Mesothelial cell of epicardium (in vitro differentiated cells): ENCODE results near the gene MYRIP. TPM values are rescaled to one million over a fixed set of nuclear protein-coding genes. Genes with fewer than 3 reads are reported as not detected.

Source experiments
- DNase-seq, 2 experiments: peaks; one replicate each; pipeline ENCODE4 v3.0.0; 2021; ENCODE audit warnings: low spot score in 2 of 2; ENCODE audit not compliant: unreplicated experiment in 2 of 2
- H3K27ac Mint-ChIP-seq: 2 replicates; pipeline ENCODE4 v1.8.0; 2021; ENCODE audit warnings: mixed read lengths
- H3K27me3 Mint-ChIP-seq: 2 replicates; pipeline ENCODE4 v1.8.0; 2021; ENCODE audit warnings: low read depth, mixed read lengths
- H3K36me3 Mint-ChIP-seq: 2 replicates; pipeline ENCODE4 v1.8.0; 2021; ENCODE audit warnings: mixed read lengths
- H3K4me1 Mint-ChIP-seq: 2 replicates; pipeline ENCODE4 v1.8.0; 2021; ENCODE audit warnings: mixed read lengths
- H3K4me3 Mint-ChIP-seq: 2 replicates; pipeline ENCODE4 v1.8.0; 2021; ENCODE audit warnings: mild to moderate bottlenecking, moderate library complexity, mixed read lengths
- H3K9me3 Mint-ChIP-seq: 2 replicates; pipeline ENCODE4 v1.8.0; 2021; ENCODE audit warnings: mixed read lengths
- CTCF ChIP-seq: fragments of 200-600 bp; sonication (generic); IDR thresholded peaks from one replicate; pipeline ENCODE4 v1.5.0; 2021; ENCODE audit warnings: antibody characterized with exemption; ENCODE audit not compliant: unreplicated experiment
- total RNA-seq: library from RNA; stranded (reverse); gene quantifications from 3 replicates; pipeline ENCODE4 v1.2.1, GENCODE V29; 2021

Gene MYRIP
- total RNA-seq, 1 donor from 2014 or later, result 0.63 TPM

DNA sequence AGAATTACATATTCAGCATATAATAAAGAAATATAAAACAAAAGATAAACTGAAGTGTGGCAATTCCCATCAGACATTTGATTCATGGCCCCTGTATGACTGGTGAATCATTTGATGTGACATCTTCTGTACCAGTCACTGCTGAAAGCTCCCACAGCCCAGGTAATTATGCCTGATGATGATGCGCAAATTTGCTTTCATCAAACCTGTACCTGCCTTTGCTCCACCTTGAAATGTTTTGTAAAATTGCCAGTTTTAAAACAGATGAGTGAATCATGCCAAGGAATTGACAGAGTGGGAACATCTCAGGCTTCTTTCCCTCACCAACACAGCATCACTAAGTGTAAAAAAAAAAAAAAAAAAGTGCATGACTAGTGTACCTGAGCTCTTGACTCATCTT, 433.6 kb downstream of the MYRIP start:
- TF ChIP-seq CTCF, result no peak
- Mint-ChIP-seq H3K27ac (no peak overlapping the region), H3K36me3 (no peaks in the 10 kb centered on the region), H3K4me1 (peaks cover under 1% of the 10 kb centered on the region), H3K27me3 (no peaks in the 10 kb centered on the region), H3K9me3 (no peaks in the 10 kb centered on the region), H3K4me3 (no peak overlapping the region)
- DNase-seq, result no peak

GRCh38 chr3:40247714-40248454, 438.5 kb downstream of the MYRIP start:
- DNase-seq, result no peak
- H3K4me1 Mint-ChIP-seq, result no peaks in the 10 kb centered on the region
- no peaks in the 10 kb centered on the region for H3K9me3 Mint-ChIP-seq
- H3K4me3 Mint-ChIP-seq, result no peak overlapping the region
- TF ChIP-seq CTCF, result no peak
- H3K27ac Mint-ChIP-seq, result no peak overlapping the region
- H3K36me3 Mint-ChIP-seq, result no peaks in the 10 kb centered on the region
- H3K27me3 Mint-ChIP-seq, result peaks cover 15% of the 10 kb centered on the region

DNA sequence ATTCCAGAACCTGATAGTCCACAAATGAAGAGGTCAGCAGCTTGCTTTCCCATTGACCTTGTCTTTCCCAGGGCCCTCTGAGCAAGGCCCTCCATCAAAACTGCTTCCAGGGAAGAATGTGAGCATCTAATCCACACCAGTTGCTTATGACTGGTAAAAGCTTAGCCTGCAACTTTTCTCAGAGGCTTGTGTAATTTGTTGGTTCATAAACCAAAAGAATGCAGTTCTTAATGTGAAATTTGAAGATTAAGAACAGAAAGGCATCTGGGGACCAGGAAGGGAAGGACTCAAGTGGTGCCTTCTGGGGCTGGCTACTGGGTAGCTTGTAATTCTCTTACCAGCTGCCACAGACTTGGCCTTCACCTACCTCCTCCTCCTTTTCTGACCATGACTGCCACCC, 439.2 kb downstream of the MYRIP start:
- DNase-seq, result no peak
- Mint-ChIP-seq H3K4me1 (no peaks in the 10 kb centered on the region), H3K27me3 (peaks cover 15% of the 10 kb centered on the region), H3K27ac (no peak overlapping the region), H3K4me3 (no peak overlapping the region), H3K9me3 (no peaks in the 10 kb centered on the region), H3K36me3 (no peaks in the 10 kb centered on the region)
- no peak for TF ChIP-seq CTCF

DNA sequence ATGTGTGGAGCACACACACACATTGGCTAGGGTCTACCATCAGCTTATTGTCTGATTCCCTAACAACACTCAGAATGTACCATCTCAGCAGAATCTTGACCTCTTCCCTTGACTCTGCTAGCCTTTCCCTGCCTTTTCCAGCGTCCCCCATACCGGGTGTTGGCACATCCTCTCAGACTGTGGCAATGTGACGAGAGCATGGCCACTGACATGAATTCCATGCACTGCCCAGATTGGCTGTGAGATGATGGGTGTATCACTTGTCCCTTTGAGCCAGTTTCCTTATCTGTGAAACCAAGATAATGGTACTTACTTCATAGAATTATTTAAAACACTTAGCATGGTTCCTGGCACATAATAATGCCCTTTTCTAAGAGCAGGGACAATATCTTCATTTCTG, 439.8 kb downstream of the MYRIP start:
- no peaks in the 10 kb centered on the region for H3K9me3 Mint-ChIP-seq
- H3K27ac Mint-ChIP-seq, result no peak overlapping the region
- H3K4me3 Mint-ChIP-seq, result no peak overlapping the region
- H3K4me1 Mint-ChIP-seq, result no peaks in the 10 kb centered on the region
- H3K36me3 Mint-ChIP-seq, result no peaks in the 10 kb centered on the region
- H3K27me3 Mint-ChIP-seq, result peaks cover 15% of the 10 kb centered on the region
- DNase-seq, result no peak
- no peak for TF ChIP-seq CTCF

DNA sequence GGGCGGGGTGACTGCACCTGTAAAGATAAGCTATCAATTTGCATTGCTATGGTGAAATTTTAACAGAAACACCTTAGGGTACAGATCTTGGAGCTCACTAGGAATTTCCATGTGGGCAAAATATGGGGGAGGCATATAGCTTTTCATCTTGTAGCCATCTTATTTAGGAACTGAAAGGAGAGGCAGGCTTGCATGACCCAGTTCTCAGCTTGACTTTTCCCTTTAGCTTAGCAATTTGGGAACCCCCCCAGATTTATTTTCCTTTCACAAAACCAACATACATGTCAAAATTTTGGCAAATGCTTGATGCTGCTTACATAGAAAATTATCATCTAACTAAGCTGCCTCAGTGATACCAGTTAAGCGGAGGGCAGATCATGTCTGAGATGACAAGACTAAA, 445.1 kb downstream of the MYRIP start:
- no peak overlapping the region for H3K4me3 Mint-ChIP-seq
- no peaks in the 10 kb centered on the region for H3K36me3 Mint-ChIP-seq
- H3K27ac Mint-ChIP-seq, result no peak overlapping the region
- TF ChIP-seq CTCF, result no peak
- no peaks in the 10 kb centered on the region for H3K9me3 Mint-ChIP-seq
- no peaks in the 10 kb centered on the region for H3K4me1 Mint-ChIP-seq
- H3K27me3 Mint-ChIP-seq, result peaks cover 32% of the 10 kb centered on the region
- no peak for DNase-seq
